Glutamatergic neuron (in vitro differentiated cells): Measurements from ENCODE around the gene FZD1. TPM values are rescaled to one million over a fixed set of nuclear protein-coding genes. Genes with fewer than 3 reads are reported as not detected.
A peak's percentile ranks its signal among the peaks of the same experiment; 100 is the strongest.

ENCODE experiments used
- DNase-seq: peaks from one replicate; pipeline ENCODE4 v3.0.0; 2022
- H3K27ac Mint-ChIP-seq: one replicate; pipeline ENCODE4 v1.8.0; 2020; ENCODE audit warnings: mild to moderate bottlenecking, mixed read lengths, inconsistent platforms; ENCODE audit not compliant: unreplicated experiment
- H3K27me3 Mint-ChIP-seq: one replicate; pipeline ENCODE4 v1.8.0; 2020; ENCODE audit warnings: mild to moderate bottlenecking, moderate library complexity, mixed read lengths, inconsistent platforms; ENCODE audit not compliant: unreplicated experiment
- H3K36me3 Mint-ChIP-seq: one replicate; pipeline ENCODE4 v1.8.0; 2020; ENCODE audit warnings: mild to moderate bottlenecking, mixed read lengths, inconsistent platforms; ENCODE audit not compliant: unreplicated experiment
- H3K4me1 Mint-ChIP-seq: one replicate; pipeline ENCODE4 v1.8.0; 2020; ENCODE audit warnings: mild to moderate bottlenecking, low read depth, mixed read lengths, inconsistent platforms; ENCODE audit not compliant: unreplicated experiment
- H3K4me3 Mint-ChIP-seq: one replicate; pipeline ENCODE4 v1.8.0; 2020; ENCODE audit warnings: mild to moderate bottlenecking, mixed read lengths, inconsistent platforms; ENCODE audit not compliant: unreplicated experiment
- H3K9me3 Mint-ChIP-seq: one replicate; pipeline ENCODE4 v1.8.0; 2020; ENCODE audit warnings: mild to moderate bottlenecking, moderate library complexity, mixed read lengths, inconsistent platforms; ENCODE audit not compliant: unreplicated experiment
- long read RNA-seq: library from polyadenylated mRNA; unstranded; transcript quantifications from one replicate; pipeline ENCODE4 v2.0.0, GENCODE V29; 2020; ENCODE audit not compliant: unreplicated experiment
- total RNA-seq: library from RNA; stranded (reverse); fragmentation: NEBNext Ultra II Directional; extraction: Animal tissue kit (Norgen Biotek cat#: 25700); gene quantifications from one replicate; pipeline ENCODE4 v1.2.1, GENCODE V29; 2021; ENCODE audit not compliant: unreplicated experiment
- TF ChIP-seq, protein P1 (sequence below): fragments of 200-600 bp; sonication (generic); IDR thresholded peaks from one replicate; pipeline ENCODE4 v1.5.0; 2021; ENCODE audit not compliant: partially characterized antibody, unreplicated experiment

The FZD1 gene
- 4.9 TPM for total RNA-seq
- long read RNA-seq, result 0 reads

GRCh38 chr7:91264046-91264923 is at the start of gene FZD1:
Gene FZD1, plus strand, starts transcription at chr7:91264433. Its CDS starts 448 bp downstream, at chr7:91264881.
- Mint-ChIP-seq H3K27ac (peak within 1 kb of the TSS; percentile 57), H3K36me3 (no peaks in the 10 kb centered on the region), H3K4me3 (peak within 1 kb of the TSS; percentile 89), H3K27me3 (peaks cover 19% of the 10 kb centered on the region), H3K4me1 (peaks cover 5% of the 10 kb centered on the region), H3K9me3 (peaks cover 2% of the 10 kb centered on the region)
- TF ChIP-seq, protein P1, sequence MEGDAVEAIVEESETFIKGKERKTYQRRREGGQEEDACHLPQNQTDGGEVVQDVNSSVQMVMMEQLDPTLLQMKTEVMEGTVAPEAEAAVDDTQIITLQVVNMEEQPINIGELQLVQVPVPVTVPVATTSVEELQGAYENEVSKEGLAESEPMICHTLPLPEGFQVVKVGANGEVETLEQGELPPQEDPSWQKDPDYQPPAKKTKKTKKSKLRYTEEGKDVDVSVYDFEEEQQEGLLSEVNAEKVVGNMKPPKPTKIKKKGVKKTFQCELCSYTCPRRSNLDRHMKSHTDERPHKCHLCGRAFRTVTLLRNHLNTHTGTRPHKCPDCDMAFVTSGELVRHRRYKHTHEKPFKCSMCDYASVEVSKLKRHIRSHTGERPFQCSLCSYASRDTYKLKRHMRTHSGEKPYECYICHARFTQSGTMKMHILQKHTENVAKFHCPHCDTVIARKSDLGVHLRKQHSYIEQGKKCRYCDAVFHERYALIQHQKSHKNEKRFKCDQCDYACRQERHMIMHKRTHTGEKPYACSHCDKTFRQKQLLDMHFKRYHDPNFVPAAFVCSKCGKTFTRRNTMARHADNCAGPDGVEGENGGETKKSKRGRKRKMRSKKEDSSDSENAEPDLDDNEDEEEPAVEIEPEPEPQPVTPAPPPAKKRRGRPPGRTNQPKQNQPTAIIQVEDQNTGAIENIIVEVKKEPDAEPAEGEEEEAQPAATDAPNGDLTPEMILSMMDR, result no peak
- DNase-seq, result peak; percentile 96

GRCh38 chr7:91226411-91226810 is 37.8 kb upstream of the FZD1 start:
- no peak overlapping the region for H3K4me3 Mint-ChIP-seq
- H3K4me1 Mint-ChIP-seq, result no peaks in the 10 kb centered on the region
- H3K9me3 Mint-ChIP-seq, result peaks cover 3% of the 10 kb centered on the region
- H3K27me3 Mint-ChIP-seq, result peaks cover 1% of the 10 kb centered on the region
- no peak overlapping the region for H3K27ac Mint-ChIP-seq
- TF ChIP-seq, protein P1, result no peak
- no peak for DNase-seq
- peaks cover 9% of the 10 kb centered on the region for H3K36me3 Mint-ChIP-seq

GRCh38 chr7:91228327-91228726 is 35.9 kb upstream of the FZD1 start:
- TF ChIP-seq, protein P1, result no peak
- Mint-ChIP-seq H3K27ac (no peak overlapping the region), H3K36me3 (peaks cover 9% of the 10 kb centered on the region), H3K9me3 (peaks cover 3% of the 10 kb centered on the region), H3K4me3 (no peak overlapping the region), H3K27me3 (peaks cover 3% of the 10 kb centered on the region), H3K4me1 (peaks cover 3% of the 10 kb centered on the region)
- no peak for DNase-seq

DNA sequence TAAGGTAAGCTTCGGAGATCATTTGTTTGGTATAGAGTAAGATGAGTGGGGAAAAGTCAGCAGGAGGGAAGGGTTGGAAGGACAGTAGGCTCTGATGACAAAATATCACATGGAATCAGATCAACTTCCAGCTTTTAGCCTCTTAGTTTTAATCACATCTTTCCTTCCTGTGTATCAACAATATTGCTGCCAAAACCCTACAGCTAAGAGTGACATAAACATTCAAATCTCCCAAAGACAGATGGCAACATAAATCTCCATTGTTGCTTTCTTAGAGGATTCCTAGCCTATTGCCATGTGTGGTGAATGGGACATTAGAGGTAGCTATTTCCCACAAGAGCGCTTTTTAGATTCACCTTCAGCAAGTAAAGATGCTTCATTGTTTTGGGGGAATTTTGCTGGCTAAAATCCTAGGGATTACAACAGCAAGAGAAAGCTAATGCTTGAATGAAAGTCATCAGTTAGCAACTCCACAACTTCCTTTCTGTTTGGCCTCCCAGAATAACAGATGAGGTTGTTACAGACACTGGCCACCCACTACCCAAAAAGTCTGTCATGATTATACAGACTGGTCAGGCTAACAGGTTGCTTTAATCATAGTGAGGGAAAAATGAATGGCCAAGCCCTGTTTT is 35.2 kb upstream of the FZD1 start:
- Mint-ChIP-seq H3K27ac (no peak overlapping the region), H3K36me3 (peaks cover 9% of the 10 kb centered on the region), H3K27me3 (peaks cover 3% of the 10 kb centered on the region), H3K4me1 (peaks cover 5% of the 10 kb centered on the region), H3K4me3 (no peak overlapping the region), H3K9me3 (peaks cover 3% of the 10 kb centered on the region)
- TF ChIP-seq, protein P1, result no peak
- no peak for DNase-seq

DNA sequence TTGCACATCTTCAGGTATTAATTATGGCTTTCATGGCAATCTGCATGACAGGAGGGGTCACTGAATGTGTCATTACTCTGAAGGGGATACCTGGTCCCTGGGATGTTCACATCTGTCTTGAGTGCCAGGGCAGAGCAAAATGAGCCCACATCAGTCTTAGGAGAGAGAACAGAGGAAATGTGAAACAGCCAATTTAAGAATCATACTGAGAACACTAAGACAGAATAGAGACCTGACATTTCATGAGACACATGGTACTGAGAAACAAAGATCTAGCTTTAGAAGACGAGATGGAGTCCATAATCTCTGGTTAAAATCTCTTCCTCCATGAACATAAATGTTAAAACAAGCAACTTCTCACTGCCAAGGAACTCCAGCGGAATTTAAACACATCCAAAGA is 34.1 kb upstream of the FZD1 start:
- Mint-ChIP-seq H3K4me1 (peaks cover 5% of the 10 kb centered on the region), H3K27me3 (peaks cover 3% of the 10 kb centered on the region), H3K4me3 (no peak overlapping the region), H3K27ac (no peak overlapping the region), H3K9me3 (peaks cover 3% of the 10 kb centered on the region), H3K36me3 (peaks cover 9% of the 10 kb centered on the region)
- TF ChIP-seq, protein P1, result no peak
- DNase-seq, result no peak
